Nucleus accumbens (tissue), 56 donors: ENCODE data around the gene CAPG.
A peak's percentile ranks its signal among the peaks of the same experiment; 100 is the strongest.
"Not testable (repeated sequence)": the region's sequence is repeated elsewhere in the genome, so short reads cannot be mapped to it uniquely, and the experiment has no call there.

Experiments
- DNase-seq, 56 donors: peaks; one replicate each; lab custom pipeline; 2025; lab: John Stamatoyannopoulos, UW

Gene CAPG

DNA sequence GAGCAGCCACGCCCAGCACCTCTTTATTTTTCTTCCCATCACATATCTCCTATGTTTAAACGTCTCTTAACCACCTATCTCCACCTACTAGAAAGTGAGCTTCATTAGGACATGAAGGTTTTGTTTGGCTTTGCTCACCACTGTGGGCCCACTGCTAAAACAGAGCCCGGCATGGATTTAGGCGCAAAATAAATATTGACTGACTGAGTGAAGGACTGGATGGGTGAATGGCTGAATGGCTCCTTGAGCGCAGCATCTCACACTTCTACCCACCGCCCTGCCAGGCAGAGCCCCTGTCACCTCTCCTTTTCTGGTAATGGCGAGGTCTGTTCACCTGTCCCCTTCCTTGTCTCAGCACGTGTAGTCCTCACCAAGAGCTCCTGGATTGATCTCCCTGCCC, 10.1 kb downstream of the CAPG start:
- no peak for DNase-seq

DNA sequence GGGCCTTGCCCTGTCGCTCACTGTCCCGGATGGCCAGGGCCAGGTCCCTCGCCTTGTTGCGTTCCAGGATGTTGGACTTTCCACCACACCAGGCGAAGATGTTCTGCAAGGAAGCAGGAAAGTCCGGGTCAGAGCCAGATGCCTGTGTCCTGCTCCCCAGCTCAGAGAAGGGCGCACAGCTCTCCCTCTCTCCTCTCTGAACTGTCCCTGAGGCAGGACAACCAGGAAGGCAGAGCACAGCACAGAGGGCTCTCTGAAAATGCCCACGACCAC, 11.0 kb downstream of the CAPG start:
- DNase-seq, result no peak

DNA sequence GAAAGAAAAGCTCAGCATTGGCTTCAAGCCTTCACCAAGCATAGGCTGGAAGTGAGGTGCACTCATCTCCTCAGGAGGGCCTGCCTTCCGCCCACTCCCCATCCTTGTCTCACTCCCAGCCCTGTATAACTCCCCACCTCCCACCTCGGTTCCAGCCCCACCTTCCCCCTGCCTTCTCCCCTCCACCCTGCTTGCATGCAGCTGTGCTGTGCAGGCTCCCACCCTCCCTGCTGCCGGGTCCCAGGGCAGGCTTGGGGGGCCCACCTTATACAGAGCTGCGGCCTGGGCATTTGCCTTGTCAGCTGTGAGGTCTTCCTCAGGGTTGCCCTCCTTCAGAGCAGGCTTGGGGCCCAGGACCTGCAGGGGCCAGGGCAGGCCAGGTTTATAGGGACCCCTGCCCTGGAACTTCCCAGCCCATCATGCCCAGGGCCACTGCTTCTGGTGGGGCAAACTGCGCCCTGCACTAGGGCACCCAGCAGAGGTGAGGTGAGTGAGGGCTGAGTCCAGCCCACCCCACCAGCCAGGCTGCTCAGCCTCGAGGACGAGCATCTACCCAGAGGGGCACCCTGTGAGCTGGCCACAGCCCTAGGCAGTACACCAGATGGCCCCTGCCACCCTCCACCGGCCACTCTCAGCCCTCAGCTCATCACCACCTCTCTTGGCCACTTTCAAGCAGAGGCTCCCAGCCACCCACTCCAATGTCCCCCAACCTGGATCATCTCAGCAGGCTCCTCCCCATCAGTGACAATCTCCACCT, 11.6 kb downstream of the CAPG start:
- no peak for DNase-seq

GRCh38 chr2:85397925-85398331, 12.2 kb downstream of the CAPG start:
- no peak for DNase-seq

- peak in 3 of 56 donors; percentile 12 to 30 (median 24) for DNase-seq
Measured at GRCh38 chr2:85396531-85397470, 13.4 kb downstream of the CAPG start.

- no peak for DNase-seq
Measured at GRCh38 chr2:85395912-85396475, 14.2 kb downstream of the CAPG start.

DNA sequence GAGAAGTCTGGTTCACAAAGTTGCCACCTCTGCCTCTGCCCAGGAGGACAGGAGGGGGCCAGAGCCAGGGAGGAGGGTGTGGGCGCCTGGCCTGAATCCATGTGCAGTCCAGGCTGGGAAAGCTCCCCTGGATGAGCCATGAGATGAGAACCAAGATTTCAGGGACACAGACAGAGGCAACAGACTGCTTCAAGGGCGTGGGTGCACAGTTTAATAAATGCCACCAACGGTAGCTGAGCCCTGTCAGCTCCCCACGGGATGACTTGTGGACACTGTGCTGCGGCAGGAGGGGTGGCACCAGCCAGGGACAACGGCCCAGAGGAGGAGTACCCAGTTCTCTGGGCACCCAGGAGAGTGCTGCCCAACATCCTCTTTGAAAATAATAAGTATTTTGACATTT, 15.2 kb downstream of the CAPG start:
- DNase-seq, result no peak

DNA sequence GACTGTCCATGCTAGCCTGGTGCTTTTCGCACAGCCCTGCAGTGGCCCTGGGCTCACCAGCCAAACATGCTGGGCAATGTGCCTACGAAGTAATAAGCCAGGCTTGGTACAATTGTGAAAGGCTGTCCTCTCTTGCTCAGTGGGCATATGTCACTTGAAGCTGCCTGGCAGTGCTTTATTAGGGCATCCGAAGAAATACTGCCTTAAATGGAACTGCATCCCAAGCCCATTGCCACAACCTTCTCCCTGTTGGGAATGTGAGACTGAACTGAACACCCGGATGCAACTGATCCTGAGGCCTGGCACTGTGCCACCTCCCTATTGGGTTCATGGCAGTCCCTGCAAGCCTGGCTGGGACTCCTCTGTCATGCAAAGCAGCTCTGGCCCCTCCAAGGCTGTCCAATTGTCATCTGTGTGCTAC, 15.9 kb downstream of the CAPG start:
- peak in 44 of 56 donors; percentile 16 to 79 (median 64) for DNase-seq

GRCh38 chr2:85393836-85394235, 16.3 kb downstream of the CAPG start:
- peak in 1 of 56 donors; percentile 40 for DNase-seq

- peak in 22 of 56 donors; percentile 7 to 70 (median 24) for DNase-seq
Measured at GRCh38 chr2:85390941-85391669, 19.1 kb downstream of the CAPG start.

DNA sequence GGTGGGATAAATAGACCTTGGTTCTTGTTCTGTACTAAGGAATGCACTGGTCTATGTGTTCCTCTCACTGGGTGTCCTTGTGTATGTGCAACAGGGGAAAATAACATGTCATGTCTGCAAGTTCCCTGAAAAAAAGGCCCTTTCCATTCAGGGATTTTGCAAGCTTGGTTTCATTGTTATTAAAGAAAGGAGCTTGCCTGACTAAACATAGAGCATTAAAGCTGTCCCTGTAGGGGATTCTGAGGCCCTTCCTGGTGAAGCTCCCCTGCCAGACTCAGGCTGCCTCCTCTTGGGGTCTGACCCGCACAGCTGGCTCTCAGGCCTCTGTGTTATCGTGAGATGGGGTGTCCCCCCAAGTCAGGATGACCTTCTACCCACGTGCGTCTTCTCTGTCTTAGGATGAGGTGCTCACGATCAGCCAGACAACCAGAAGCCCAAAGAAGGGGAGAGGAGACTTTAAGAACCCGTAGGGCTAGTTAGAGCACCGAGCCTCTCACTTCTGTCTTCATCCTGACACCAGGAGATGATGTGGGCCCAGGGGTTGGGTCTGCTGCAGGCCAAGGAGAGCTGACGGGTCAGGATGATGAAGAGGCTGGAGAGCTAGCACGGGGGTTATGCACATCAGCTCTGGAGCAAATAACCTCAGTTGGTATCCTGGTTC, 21.2 kb downstream of the CAPG start:
- DNase-seq, result no peak

DNA sequence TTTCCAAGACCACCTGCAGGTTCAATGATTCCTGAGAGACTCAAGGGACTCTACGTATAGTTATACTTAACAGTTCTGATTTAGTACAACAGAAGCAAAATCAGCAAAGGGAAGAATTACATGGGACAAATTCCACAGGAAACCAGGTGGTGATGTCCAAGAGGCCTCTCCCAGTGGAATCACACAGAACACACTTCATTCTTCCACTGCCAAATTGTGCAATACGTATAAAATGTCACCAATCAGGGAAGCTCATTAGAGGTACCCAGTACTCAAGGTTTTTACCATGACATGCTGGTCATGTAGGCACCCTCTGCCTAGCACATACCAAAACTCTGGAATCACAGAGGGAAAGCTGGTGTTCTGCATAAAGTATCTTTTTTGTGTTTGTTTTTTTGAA, 22.4 kb downstream of the CAPG start:
- DNase-seq, result no peak

DNA sequence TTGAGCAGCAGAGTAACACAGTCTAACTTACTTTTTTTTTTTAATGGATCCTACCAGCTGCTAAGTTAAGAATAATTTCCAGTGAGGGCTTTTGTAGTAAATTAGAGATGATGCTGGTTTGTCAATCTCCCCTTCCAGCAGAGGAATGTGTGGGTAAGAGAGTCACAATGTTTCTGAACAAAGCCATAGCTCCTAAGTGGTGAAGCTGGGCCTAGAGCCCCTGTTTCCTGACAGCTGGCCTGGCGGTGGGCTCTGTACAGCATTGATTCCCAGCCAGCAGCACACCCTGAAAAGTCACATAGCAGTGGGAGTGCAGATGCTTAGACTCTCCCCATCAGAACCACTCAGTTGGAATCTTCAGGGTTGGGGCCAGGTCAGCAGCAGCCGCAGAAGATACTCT, 24.4 kb downstream of the CAPG start:
- no peak for DNase-seq

DNA sequence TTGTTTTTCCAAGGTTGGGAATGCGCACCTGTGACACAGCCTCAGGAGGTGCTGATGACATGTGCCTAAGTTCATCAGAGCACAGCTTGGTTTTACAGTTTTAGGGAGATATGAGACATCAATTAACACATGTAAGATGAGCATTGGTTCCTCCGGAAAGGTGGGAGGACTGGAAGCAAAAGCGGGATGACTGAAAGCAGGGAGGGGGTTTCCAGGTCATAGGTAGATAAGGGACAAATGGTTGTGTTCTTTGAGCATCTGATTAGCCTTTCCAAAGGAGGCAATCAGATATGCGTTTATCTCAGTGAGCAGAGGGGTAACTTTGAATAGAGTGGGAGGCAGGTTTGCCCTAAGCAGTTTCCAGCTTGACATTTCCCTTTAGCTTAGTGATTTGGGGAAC, 26.3 kb downstream of the CAPG start:
- no peak for DNase-seq

DNA sequence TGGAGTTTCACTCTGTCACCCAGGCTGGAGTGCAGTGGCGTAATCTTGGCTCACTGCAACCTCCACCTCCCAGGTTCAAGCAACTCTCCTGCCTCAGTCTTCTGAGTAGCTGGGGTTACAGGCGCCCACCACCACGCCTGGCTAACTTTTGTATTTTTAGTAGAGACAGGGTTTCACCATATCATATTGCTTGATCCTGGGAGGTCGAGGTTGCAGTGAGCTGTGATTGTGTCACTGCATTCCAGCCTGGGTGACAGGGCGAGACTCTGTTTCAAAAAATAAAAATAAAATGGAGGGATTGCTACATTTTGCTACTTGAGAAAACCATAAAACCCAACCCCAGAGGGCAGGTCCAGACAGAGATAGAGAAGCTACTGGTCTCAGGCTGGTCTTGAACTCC, 27.0 kb downstream of the CAPG start:
- DNase-seq, result not testable (repeated sequence)

- no peak for DNase-seq
Measured at GRCh38 chr2:85380048-85380447, 30.1 kb downstream of the CAPG start.

GRCh38 chr2:85378257-85378656, 31.9 kb downstream of the CAPG start:
- DNase-seq, result no peak

DNA sequence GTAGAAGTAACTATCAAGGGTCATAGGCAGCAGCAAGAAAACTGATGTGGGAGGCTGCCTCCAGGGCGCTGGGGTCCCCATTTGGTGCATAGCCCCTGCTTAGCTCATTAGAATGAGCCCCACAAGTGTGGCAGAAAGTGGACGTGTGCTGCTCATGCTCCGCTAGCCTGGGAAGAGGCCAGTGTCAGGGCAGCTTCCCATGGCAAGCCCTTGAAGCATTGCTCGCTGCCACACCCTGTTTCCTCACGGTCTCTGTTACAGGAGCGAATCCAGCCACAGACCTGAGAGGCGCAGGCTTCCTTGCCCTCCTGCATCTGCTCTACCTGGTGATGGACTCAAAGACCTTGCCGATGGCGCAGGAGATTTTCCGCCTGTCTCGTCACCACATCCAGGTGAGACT, 33.1 kb downstream of the CAPG start:
- DNase-seq, result no peak

DNA sequence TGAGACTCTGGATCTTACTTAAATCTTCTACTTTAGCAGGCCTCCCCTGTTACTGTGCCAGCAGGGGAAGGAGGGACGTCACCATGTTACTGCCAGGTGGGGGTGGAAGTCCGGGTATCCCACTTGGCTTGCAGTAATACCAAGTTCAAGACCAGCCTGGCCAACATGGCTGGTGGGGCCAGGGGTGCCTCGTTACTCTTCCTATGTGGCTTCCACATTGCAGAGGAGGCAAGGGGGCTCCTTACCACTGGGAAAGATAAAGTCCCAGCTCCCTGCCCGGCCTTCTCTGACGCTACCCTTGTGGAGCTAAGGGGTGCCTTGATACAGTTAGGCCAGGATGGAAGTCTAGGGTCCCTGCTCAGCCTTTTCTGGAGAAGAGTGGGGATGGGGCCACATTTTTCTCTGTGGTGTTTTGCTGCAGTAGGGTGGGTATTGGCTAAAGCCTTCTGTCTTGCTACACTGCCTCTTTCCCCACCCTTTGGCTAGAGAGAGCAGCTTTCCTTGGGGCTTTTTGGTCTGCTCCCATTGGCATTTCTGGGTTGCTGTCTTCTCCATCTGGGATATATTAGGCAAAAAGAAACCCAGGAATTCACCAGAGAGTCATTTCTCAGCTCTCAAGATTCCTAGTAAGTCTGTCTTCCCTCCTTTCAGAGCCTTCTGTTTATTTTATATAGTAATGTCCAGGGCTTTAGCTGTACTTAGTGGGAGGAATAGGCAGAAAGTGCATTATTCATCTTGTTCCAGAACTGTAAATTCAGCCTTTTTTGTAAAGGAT, 33.7 kb downstream of the CAPG start:
- DNase-seq, result no peak

DNA sequence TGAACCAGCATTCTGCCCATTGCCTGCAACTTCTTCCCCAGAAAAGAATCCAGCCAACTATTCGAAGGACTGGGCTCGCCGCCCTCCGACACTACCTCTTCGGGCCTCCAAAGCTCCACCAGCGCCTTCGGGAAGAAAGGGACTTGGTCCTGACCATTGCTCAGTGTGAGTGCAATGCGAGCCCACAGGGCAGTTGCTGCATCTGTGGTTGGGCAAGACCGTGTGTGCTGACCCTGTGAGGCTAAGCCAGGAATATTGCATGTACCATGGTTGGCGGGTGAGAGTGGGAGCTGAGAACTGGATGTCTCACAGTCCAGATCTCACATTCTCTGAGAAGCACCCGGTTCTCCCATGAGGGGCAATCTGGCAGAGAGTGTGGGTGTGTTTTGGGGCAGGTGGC, 39.1 kb downstream of the CAPG start:
- no peak for DNase-seq
